COLO668 (cell line): ENCODE results near the gene FLT3.
"Not testable (repeated sequence)": the region's sequence is repeated elsewhere in the genome, so short reads cannot be mapped to it uniquely, and the experiment has no call there.

Experiments used
- DNase-seq: peaks from one replicate; lab custom pipeline; 2025; ENCODE audit not compliant: unreplicated experiment; lab: John Stamatoyannopoulos, UW

FLT3 gene

GRCh38 chr13:28101886-28102285, 1.5 kb upstream of the FLT3 start:
- DNase-seq, result not testable (repeated sequence)

DNA sequence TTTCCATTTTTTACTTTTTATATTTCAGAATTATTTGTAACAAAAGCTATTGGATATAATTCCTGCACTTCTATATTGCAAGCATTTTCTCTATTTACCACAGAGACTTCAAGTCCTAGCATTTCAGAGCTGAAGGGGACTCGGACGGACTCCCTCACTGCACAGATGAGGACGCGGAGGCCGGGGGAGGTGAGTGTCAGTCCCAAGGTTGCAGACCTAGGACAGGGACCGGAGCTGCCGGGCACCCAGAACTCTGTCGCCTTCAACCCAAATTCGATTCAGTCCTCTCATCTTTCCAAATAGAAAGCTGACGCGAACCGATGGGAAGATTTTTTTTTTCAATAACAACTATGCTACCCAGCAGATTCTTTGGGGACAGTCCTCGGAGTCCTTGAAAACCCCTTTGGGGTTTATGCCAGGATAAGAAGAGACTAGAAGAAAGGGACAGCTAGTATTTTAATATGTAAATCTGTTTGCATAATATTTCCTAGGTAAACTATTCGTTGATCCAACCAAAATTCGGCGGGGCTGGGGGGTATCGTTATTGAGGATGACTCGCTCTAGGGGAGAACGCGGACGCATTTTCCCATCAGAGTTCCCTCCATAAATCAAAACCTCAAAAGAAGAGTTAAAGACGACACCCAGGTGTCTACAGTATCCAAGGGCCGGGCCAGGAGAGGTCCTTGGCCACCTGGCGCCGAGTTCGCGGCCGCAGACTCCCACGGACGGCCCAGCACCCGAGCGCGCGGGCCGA, 803 bp downstream of the FLT3 start:
- no peak for DNase-seq

GRCh38 chr13:28097503-28097902, 2.9 kb downstream of the FLT3 start:
- no peak for DNase-seq

DNA sequence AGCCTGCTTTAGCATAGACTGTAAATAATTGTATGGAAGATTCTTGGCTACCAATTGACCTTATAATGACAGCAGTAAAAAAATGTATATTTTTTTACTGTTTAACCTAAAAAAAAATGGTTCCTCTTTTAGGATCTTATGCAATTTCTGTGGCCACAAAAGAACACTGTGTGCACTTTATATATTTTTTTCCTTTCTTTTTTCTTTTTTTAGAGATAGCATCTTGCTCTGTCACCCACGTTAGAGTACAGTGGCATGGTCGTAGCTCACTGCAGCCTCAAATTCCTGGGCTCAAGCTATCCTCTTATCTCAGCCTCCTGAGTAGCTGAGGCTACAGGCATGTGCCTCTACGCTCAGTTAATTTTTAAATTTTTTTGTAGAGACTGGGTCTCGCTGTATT, 6.1 kb downstream of the FLT3 start:
- no peak for DNase-seq

GRCh38 chr13:28093881-28094280, 6.5 kb downstream of the FLT3 start:
- DNase-seq, result no peak

GRCh38 chr13:28092431-28092830, 7.9 kb downstream of the FLT3 start:
- DNase-seq, result no peak

DNA sequence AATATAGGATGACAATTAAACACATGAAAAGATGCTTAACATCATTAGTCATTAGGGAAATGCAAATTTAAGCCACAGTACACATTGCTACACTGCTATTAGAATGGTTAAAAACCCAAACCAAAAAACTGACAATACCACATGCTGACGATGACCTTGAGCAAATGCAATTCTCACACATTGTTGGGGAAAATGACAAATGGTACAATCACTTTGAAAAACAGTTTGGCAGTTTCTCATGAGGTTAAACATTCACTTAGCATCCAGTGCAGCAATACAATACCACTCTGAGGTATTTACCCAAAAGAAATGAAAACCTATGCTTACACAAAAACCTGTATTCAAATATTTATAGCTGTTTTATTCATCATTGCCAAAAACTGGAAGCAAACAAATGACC, 11.3 kb downstream of the FLT3 start:
- no peak for DNase-seq

DNA sequence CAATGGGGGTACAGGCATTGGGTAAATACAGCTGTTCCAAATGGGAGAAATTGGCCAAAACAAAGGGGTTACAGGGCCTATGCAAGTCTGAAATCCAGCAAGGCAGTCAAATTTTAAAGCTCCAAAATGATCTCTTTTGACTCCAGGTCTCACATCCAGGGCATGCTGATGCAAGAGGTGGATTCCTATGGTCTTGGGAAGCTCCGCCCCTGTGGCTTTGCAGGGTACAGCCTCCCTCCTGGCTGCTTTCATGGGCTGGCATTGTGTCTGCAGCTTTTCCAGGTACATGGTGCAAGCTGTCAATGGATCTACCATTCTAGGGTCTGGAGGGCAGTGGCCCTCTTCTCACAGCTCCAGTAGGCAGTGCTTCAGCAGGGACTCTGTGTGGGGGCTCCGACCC, 22.6 kb downstream of the FLT3 start:
- DNase-seq, result not testable (repeated sequence)

GRCh38 chr13:28077231-28077630, 23.1 kb downstream of the FLT3 start:
- no peak for DNase-seq

DNA sequence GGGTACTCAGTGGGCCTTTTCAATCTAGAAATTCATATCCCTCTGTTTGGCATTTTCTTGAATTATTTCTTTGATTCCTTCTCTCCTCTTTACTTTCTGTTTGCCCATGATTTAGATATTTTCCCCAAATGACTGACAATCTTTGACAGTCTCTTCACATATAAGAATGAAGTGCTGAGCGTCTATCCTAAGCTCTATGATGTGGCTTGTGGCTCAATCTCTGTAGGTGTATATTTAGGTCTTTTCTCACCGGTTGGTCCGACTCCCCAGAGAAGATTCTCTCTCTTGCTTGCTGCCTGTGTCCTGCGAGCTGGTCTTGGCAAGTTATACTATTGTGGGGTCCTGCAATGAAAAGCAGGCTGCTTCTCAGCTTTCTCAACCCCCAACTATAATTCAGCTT, 29.0 kb downstream of the FLT3 start:
- DNase-seq, result no peak

GRCh38 chr13:28067491-28067890, 32.9 kb downstream of the FLT3 start:
- DNase-seq, result no peak

- peak; percentile 62 for DNase-seq
These were observed 41.3 kb downstream of the FLT3 start for GRCh38 chr13:28058866-28059613.

GRCh38 chr13:28056970-28057712, 43.2 kb downstream of the FLT3 start:
- DNase-seq, result no peak

DNA sequence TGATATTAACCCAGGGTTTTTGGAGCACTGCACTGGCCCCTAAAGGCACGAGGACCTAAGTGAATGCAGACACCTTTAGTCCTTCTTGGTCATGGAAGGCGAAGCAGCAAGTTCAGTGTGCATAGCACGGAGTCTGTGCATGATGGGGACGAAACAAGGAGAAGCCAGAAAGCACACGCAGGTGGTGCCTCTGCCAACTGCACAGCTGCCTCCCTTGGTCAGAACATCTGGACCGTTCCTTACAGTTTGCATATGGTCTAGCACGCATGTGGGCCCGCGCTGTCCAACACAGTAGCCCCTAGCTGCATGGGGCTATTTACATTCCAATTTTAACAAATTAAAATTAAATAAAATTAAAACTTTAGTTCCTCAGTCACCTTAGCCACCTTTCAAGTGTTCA, 44.0 kb downstream of the FLT3 start:
- DNase-seq, result no peak

- no peak for DNase-seq
These were observed 45.0 kb downstream of the FLT3 start for GRCh38 chr13:28055357-28055756.

DNA sequence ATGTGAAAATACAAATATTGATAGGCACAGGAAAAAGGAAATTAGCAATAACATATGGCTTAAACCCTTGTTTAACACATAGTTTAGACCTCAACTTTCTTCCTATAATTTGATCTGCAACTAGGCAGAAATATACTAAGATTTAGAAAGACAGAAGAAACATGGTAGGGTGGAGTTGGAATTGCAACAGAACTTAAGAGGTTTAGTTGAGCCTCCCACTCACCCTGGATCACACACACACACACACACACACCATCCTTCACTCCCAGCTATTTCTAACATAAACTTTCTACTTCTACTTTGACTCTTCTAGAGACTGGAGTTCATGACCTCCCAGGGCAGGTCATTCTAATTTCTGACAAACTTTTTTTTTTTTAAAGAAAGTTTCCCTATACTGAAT, 47.4 kb downstream of the FLT3 start:
- no peak for DNase-seq

DNA sequence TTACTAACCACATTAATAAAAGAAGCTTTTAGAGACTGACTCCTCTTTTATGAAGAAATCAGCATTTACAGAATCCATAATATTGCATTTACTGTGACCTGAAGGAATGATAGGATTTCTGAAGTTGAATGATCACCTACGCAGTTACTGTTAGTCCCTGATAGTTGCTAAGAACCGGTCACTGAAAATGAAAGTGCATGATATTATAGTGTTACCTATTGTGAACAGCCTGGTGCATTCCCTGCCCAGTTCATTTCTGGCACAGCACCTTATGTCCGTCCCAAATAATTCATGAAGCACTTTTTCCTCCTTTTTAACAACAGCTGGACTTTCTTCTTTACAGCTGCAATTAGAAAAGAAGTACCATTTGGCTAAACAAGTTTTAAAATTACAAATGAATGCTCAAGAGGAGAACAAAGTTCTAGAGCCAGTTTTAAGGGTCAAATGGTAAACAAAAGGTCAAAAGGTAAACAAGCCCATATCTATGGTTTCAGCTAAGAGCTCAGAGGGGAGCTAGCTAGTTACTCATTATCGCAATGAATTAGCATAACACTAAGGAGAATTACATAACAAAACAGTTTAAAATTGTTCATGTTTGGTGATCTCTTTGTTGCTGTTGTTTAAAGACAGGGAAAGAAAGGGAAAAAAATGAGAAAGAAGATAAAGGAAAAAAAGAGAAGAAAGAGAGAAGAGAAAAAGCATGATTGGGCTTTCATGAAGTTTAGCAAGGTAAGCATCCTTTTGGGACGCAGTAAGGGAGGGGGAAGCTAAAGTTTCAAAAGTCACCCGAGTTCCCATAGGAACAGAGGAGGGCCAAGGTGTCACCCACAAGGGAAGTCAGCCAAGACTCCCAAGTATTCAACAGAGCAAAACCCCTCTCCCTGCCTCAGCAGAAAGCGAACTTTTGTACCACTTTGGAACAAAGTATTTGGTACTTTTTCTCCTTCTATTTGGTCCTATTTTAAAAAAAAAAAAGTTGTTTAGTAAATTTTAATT, 50.2 kb downstream of the FLT3 start:
- DNase-seq, result no peak

DNA sequence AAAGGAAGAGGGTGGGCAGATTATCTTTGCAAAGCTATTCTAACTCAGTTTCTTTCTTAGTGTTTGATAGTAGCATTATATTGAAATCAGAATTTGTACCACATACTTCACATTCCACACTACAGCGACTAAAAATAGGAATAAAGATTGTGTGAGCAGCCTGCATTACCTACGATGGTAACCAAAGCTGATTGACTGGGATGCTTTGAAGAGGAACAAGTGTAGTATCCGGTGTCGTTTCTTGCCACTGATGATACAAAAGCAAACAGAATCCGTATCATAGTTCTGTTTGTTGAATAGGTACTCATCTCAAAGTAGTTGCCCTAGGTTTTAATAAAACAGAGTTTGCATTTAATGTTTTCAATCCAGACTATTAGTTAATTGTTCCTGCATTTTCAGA, 51.2 kb downstream of the FLT3 start:
- peak; percentile 49 for DNase-seq

- no peak for DNase-seq
These were observed 51.6 kb downstream of the FLT3 start for GRCh38 chr13:28048768-28049167.

GRCh38 chr13:28047757-28048388, 52.5 kb downstream of the FLT3 start:
- no peak for DNase-seq
